Hair follicle dermal papilla cell (primary cell): Measurements from ENCODE around the gene GLP1R. TPM values are rescaled to one million over a fixed set of nuclear protein-coding genes. Genes with fewer than 3 reads are reported as not detected.

Experiments
- total RNA-seq: library from RNA; depleted of rRNA; stranded (reverse); fragments of >200 nt; gene quantifications from 2 replicates; pipeline ENCODE4 v1.2.3, GENCODE V29; 2012

Gene GLP1R
- total RNA-seq: not detected in 2 replicates

GRCh38 chr6:39048481-39049399 lies at the start of gene GLP1R:
Gene GLP1R (plus strand): TSS chr6:39048781. CDS start chr6:39048841, 60 bp downstream.

GRCh38 chr6:39114704-39115599 lies 66.4 kb downstream of the GLP1R start, which contains the start of gene SAYSD1:
Gene SAYSD1 (minus strand): TSS chr6:39115186. CDS start chr6:39115089, 97 bp downstream.

Other genes starting within 250 kb of the GLP1R start
- gene SAYSD1, start 66.4 kb downstream of the GLP1R start, total RNA-seq: 22.6 and 25.0 TPM in 2 replicates
- gene KCNK5, start 180.7 kb downstream of the GLP1R start, total RNA-seq: not detected in 2 replicates